ENCODE measurements around the gene TRAPPC4.

DNA sequence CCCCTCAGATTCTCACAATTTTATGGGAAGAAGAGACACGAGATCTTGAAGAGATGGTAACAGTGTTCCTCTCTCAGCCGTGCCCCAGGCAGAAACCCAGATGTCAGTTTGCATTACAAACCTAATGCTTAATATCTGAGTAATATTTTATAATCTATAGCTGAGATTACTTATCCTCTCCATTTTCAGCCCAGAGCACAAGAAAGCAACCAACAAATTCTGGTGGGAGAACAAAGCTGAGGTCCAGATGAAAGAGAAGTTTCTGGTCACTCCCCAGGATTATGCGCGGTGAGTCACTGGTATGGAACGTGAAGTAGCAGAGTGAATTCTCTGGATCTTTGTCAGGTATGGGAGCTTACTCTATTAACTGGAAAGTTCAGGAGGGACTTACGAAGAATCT, 19.7 kb upstream of the TRAPPC4 start:
- TF ChIP-seq FOSL2 (IDR thresholded peaks at IDR 0.05; ENCODE audit: borderline replicate concordance, low read depth): peak; percentile 78
- TF ChIP-seq TAF1 (IDR thresholded peaks at IDR 0.05; ENCODE audit: borderline replicate concordance, low read depth, low read length): no peak
- TF ChIP-seq, protein P1, sequence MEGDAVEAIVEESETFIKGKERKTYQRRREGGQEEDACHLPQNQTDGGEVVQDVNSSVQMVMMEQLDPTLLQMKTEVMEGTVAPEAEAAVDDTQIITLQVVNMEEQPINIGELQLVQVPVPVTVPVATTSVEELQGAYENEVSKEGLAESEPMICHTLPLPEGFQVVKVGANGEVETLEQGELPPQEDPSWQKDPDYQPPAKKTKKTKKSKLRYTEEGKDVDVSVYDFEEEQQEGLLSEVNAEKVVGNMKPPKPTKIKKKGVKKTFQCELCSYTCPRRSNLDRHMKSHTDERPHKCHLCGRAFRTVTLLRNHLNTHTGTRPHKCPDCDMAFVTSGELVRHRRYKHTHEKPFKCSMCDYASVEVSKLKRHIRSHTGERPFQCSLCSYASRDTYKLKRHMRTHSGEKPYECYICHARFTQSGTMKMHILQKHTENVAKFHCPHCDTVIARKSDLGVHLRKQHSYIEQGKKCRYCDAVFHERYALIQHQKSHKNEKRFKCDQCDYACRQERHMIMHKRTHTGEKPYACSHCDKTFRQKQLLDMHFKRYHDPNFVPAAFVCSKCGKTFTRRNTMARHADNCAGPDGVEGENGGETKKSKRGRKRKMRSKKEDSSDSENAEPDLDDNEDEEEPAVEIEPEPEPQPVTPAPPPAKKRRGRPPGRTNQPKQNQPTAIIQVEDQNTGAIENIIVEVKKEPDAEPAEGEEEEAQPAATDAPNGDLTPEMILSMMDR (IDR thresholded peaks at IDR 0.05): no peak
- no peak for TF ChIP-seq GABPA (IDR thresholded peaks at IDR 0.05; ENCODE audit: low read depth)
- TF ChIP-seq ELF1 (IDR thresholded peaks at IDR 0.05): no peak
- TF ChIP-seq, protein P2, sequence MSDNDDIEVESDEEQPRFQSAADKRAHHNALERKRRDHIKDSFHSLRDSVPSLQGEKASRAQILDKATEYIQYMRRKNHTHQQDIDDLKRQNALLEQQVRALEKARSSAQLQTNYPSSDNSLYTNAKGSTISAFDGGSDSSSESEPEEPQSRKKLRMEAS (IDR thresholded peaks at IDR 0.05; ENCODE audit: low read depth): no peak
- no peak for TF ChIP-seq RFX5 (IDR thresholded peaks at IDR 0.05; ENCODE audit: low read length)
- TF ChIP-seq CHD2 (IDR thresholded peaks at IDR 0.05; ENCODE audit: low read length, partially characterized antibody): no peak

Measured in SK-N-SH (cell line).